ENCODE data around the gene TMED9. TPM values are rescaled to one million over a fixed set of nuclear protein-coding genes. Genes with fewer than 3 reads are reported as not detected.

TMED9 gene
- total and polyA plus RNA-seq, 9 of the 15 experiments (the other 6 are each of a cell fraction or from before 2014, with no cell fraction given) = 43.7 to 301 (median 90.0) TPM

GRCh38 chr5:177546258-177546741 is 45.7 kb upstream of the TMED9 start (continued):
- peak; percentile 89 for TF ChIP-seq JUND (IDR thresholded peaks at IDR 0.05; ENCODE audit: borderline replicate concordance, low read depth, low read length)
- peak; percentile 63; the same call in 1 of the 3 replicates for TF ChIP-seq JUND (tag; IDR thresholded peaks at IDR 0.05; ENCODE audit: borderline replicate concordance, low read depth, low read length)
- no peak for TF ChIP-seq GMEB1 (CRISPR knock-in tag; IDR thresholded peaks at IDR 0.05)
- peak; percentile 48 for TF ChIP-seq DACH1 (IDR thresholded peaks at IDR 0.05; ENCODE audit: partially characterized antibody)
- 0 out of 2 replicates have a peak, but pooled peaks have one; percentile 22 for TF ChIP-seq PKNOX1 (IDR thresholded peaks at IDR 0.05)
- TF ChIP-seq CEBPB (tag; IDR thresholded peaks at IDR 0.05) = peak; percentile 75
- TF ChIP-seq ZNF609 (CRISPR knock-in tag; IDR thresholded peaks at IDR 0.05; ENCODE audit: borderline replicate concordance) = no peak
- no peak for TF ChIP-seq NRF1 (conservative IDR thresholded peaks at IDR 0.05 in 1 of 2, IDR thresholded peaks at IDR 0.05 in 1 of 2)
- no peak for TF ChIP-seq SREBF2 (CRISPR knock-in tag; IDR thresholded peaks at IDR 0.05)
- peak; percentile 94; the same call in 1 of the 2 replicates for TF ChIP-seq PHF21A (IDR thresholded peaks at IDR 0.05; ENCODE audit: borderline replicate concordance, low read depth)
- TF ChIP-seq KLF16 (IDR thresholded peaks at IDR 0.05) = no peak
- no peak for TF ChIP-seq E2F3 (CRISPR knock-in tag; IDR thresholded peaks at IDR 0.05)
- TF ChIP-seq SOX6 (IDR thresholded peaks at IDR 0.05) = peak; percentile 11; the same call in 1 of the 2 replicates
- no peak for TF ChIP-seq RFX7 (CRISPR knock-in tag; IDR thresholded peaks at IDR 0.05)
- TF ChIP-seq STAT5A (IDR thresholded peaks at IDR 0.05; ENCODE audit: borderline replicate concordance, low read length) = no peak
- TF ChIP-seq ZNF707 (CRISPR knock-in tag; conservative IDR thresholded peaks at IDR 0.05) = no peak
- no peak for TF ChIP-seq BRF1 (IDR thresholded peaks at IDR 0.05; ENCODE audit: borderline replicate concordance, extremely low read depth, insufficient read length)
- no peak for TF ChIP-seq HDAC6 (IDR thresholded peaks at IDR 0.05; ENCODE audit: low read depth, low read length)
- peak; percentile 78 for TF ChIP-seq ATF3 (IDR thresholded peaks at IDR 0.05)
- TF ChIP-seq ATF3 (CRISPR knock-in tag; conservative IDR thresholded peaks at IDR 0.05) = no peak
- TF ChIP-seq SMARCA4 (IDR thresholded peaks at IDR 0.05) = 0 out of 2 replicates have a peak, but pooled peaks have one; percentile 39
- no peak for TF ChIP-seq MTA1 (IDR thresholded peaks at IDR 0.05; ENCODE audit: borderline replicate concordance)
- TF ChIP-seq RB1 (IDR thresholded peaks at IDR 0.05; ENCODE audit: low read depth) = no peak

Measured in K562 (cell line).